ENCODE measurements around the gene USP22. TPM values are rescaled to one million over a fixed set of nuclear protein-coding genes. Genes with fewer than 3 reads are reported as not detected.

Gene USP22
- total RNA-seq, 2 experiments from 2014 or later = 194 to 217 TPM

- Mint-ChIP-seq H3K4me3 (no peak overlapping the region), H3K27ac (no peak overlapping the region), H3K27me3 (peaks cover 25% of the 10 kb centered on the region), H3K9me3 (no peaks in the 10 kb centered on the region), H3K4me1 (ENCODE audit: low read depth) (no peaks in the 10 kb centered on the region), H3K36me3 (ENCODE audit: low read depth) (no peaks in the 10 kb centered on the region)
- intact Hi-C loops (cut with DNase I, micrococcal nuclease) = no loop called here
- no peak for TF ChIP-seq CTCF (IDR thresholded peaks at IDR 0.05)
- Histone ChIP-seq H3K4me3 (ENCODE audit: low read length) (no peak overlapping the region), H3K27me3 (ENCODE audit: control insufficient read depth in 1 of 2, insufficient read depth in 2 of 2, low read length in 2 of 2) (no peaks in the 10 kb centered on the region), H3K9me3 (ENCODE audit: control insufficient read depth in 1 of 2, insufficient read depth in 1 of 2, low read length in 2 of 2) (peaks cover 0 to 6% of the 10 kb centered on the region in 2 experiments), H3K4me1 (ENCODE audit: insufficient read depth, low read length) (no peaks in the 10 kb centered on the region), H3K36me3 (ENCODE audit: insufficient read depth, low read length) (no peaks in the 10 kb centered on the region), H3K27ac (ENCODE audit: low read depth in 1 of 2, low read length in 2 of 2) (no peak overlapping the region)
- ATAC-seq (ENCODE audit: poor library complexity) = no peak
- POLR2A ChIA-PET = no interaction called here
- CTCF ChIA-PET = no interaction called here
- DNase-seq = no peak
Observed at GRCh38 chr17:21082001-21082436, 39.2 kb upstream of the USP22 start.

DNA sequence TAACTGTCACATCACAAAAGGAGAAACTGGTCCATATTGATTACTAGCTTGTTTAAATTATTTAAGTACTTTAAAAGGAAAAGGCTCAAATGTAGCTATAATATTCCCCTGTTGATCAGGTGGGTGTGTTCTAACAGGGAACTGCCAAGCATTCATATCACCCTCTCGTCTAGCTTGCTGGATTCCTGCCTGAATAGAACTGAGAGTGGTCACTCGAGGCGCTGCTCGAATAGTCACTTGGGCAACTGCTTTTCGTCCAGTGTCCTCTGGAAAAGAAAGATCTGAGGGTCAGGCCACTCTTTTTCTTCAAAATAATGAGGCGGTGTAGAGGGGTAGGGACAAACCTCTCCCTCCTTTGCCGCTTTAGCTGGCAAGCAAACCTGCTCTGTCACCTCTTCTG, 36.4 kb upstream of the USP22 start:
- Mint-ChIP-seq H3K4me3 (no peak overlapping the region), H3K27ac (no peak overlapping the region), H3K4me1 (ENCODE audit: low read depth) (no peaks in the 10 kb centered on the region), H3K36me3 (ENCODE audit: low read depth) (no peaks in the 10 kb centered on the region), H3K9me3 (no peaks in the 10 kb centered on the region), H3K27me3 (peaks cover 21% of the 10 kb centered on the region)
- Histone ChIP-seq H3K9me3 (ENCODE audit: control insufficient read depth in 1 of 2, insufficient read depth in 1 of 2, low read length in 2 of 2) (no peaks in the 10 kb centered on the region), H3K27ac (ENCODE audit: low read depth in 1 of 2, low read length in 2 of 2) (no peak overlapping the region), H3K36me3 (ENCODE audit: insufficient read depth, low read length) (no peaks in the 10 kb centered on the region), H3K4me3 (ENCODE audit: low read length) (no peak overlapping the region), H3K27me3 (ENCODE audit: control insufficient read depth in 1 of 2, insufficient read depth in 2 of 2, low read length in 2 of 2) (no peaks in the 10 kb centered on the region), H3K4me1 (ENCODE audit: insufficient read depth, low read length) (no peaks in the 10 kb centered on the region)
- no peak for TF ChIP-seq CTCF (IDR thresholded peaks at IDR 0.05)
- DNase-seq (no peak), ATAC-seq (ENCODE audit: poor library complexity) (no peak)
- ChIA-PET CTCF (no interaction called here), POLR2A (no interaction called here)
- intact Hi-C loops (cut with DNase I, micrococcal nuclease) = no loop called here

GRCh38 chr17:21078016-21078780, 35.4 kb upstream of the USP22 start:
- Histone ChIP-seq H3K27ac (ENCODE audit: low read depth in 1 of 2, low read length in 2 of 2) (no peak overlapping the region), H3K4me3 (ENCODE audit: low read length) (no peak overlapping the region), H3K36me3 (ENCODE audit: insufficient read depth, low read length) (no peaks in the 10 kb centered on the region), H3K27me3 (ENCODE audit: control insufficient read depth in 1 of 2, insufficient read depth in 2 of 2, low read length in 2 of 2) (no peaks in the 10 kb centered on the region), H3K9me3 (ENCODE audit: control insufficient read depth in 1 of 2, insufficient read depth in 1 of 2, low read length in 2 of 2) (no peaks in the 10 kb centered on the region), H3K4me1 (ENCODE audit: insufficient read depth, low read length) (no peaks in the 10 kb centered on the region)
- intact Hi-C loops (cut with DNase I, micrococcal nuclease) = no loop called here
- peaks cover 21% of the 10 kb centered on the region for H3K27me3 Mint-ChIP-seq
- no peak for TF ChIP-seq CTCF (IDR thresholded peaks at IDR 0.05)
- DNase-seq = no peak
- no peak overlapping the region for H3K4me3 Mint-ChIP-seq
- ATAC-seq (ENCODE audit: poor library complexity) = no peak
- H3K9me3 Mint-ChIP-seq = no peaks in the 10 kb centered on the region
- H3K4me1 Mint-ChIP-seq (ENCODE audit: low read depth) = no peaks in the 10 kb centered on the region
- ChIA-PET CTCF (interaction anchor here (0.6 kb wide), 1 partner anchor 14 kb away, joined by 3 read pairs; no protein-coding TSS in a partner anchor), POLR2A (no interaction called here)
- no peak overlapping the region for H3K27ac Mint-ChIP-seq
- H3K36me3 Mint-ChIP-seq (ENCODE audit: low read depth) = no peaks in the 10 kb centered on the region

All from CD4-positive, alpha-beta T cell (primary cell).